Adrenal gland (tissue), 5 donors: Measurements from ENCODE around the gene OVAAL.

ENCODE experiments used
- CTCF ChIP-seq, 6 experiments: fragments of 450-650 bp in 4 of 6; fragments of 200-600 bp in 2 of 6; sonication (generic) in 1 of 6; IDR thresholded peaks; 1 replicate in 5 of 6; 2 replicates in 1 of 6; pipeline versions ENCODE4 v1.5.1 to v1.8.0; 2016 to 2021; ENCODE audit warnings: antibody characterized with exemption in 6 of 6, mild to moderate bottlenecking in 2 of 6, moderate library complexity in 1 of 6
- POLR2A ChIP-seq, 2 donors: fragments of 450-650 bp; IDR thresholded peaks; one replicate each; pipeline ENCODE4 v1.6.1; 2017; ENCODE audit warnings: antibody characterized with exemption in 2 of 2, mild to moderate bottlenecking in 2 of 2, moderate library complexity in 1 of 2
- donor health status: DM: no; HTN: no; CAD: no.

- no peak for TF ChIP-seq CTCF (IDR thresholded peaks at IDR 0.05)
- no peak for TF ChIP-seq POLR2A (IDR thresholded peaks at IDR 0.05)
Observed at GRCh38 chr1:180601512-180601911, 42.7 kb downstream of the OVAAL start.
